ENCODE data around the gene MARCO. TPM values are rescaled to one million over a fixed set of nuclear protein-coding genes. Genes with fewer than 3 reads are reported as not detected.

The MARCO gene
- total and polyA plus RNA-seq, 2 experiments from 2014 or later = not detected

DNA sequence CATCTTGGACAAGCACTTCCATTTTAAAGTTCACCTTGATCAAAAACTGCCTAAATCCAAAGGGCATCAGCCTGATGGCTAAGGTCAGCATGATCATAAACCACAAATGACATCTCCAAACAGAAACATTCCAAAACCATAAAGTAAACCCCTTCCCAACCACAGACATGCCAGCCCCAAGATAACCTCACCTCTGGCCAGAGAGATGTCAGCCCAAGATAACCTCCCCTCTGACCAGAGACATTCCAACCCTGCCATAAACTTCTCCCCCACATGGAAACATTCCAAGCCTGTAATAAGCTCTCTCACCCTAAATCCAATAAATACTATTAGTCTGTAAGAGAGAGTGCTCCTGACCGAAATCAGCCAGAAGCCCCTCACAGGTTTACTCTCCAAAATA is 18.6 kb upstream of the MARCO start:
- no peak overlapping the region for H3K4me2 ChIP-seq
- H2AFZ ChIP-seq = no peak overlapping the region
- peaks cover 2% of the 10 kb centered on the region for H3K27me3 Mint-ChIP-seq (ENCODE audit: insufficient read depth, low read depth, poor library complexity)
- no peak overlapping the region for H3K4me3 ChIP-seq
- H3F3A ChIP-seq (replicated peaks; ENCODE audit: low read depth) = no peaks in the 10 kb centered on the region
- no peak overlapping the region for H3K4me3 Mint-ChIP-seq
- H3K27me3 ChIP-seq (ENCODE audit: insufficient read depth) = no peaks in the 10 kb centered on the region
- H4K20me1 ChIP-seq (replicated peaks; ENCODE audit: insufficient read depth) = no peaks in the 10 kb centered on the region
- H3K4me1 ChIP-seq (ENCODE audit: insufficient read depth) = no peaks in the 10 kb centered on the region
- H3K9me3 Mint-ChIP-seq = 0 out of 3 replicates have a peak, but pooled peaks cover 4% of the 10 kb centered on the region
- DNase-seq (ENCODE audit: low spot score) (no peak), ATAC-seq (no peak)
- no peak for TF ChIP-seq ZNF114 (CRISPR knock-in tag; IDR thresholded peaks at IDR 0.05)
- TF ChIP-seq ETS1 (IDR thresholded peaks at IDR 0.05) = no peak
- TF ChIP-seq ZNF462 (CRISPR knock-in tag; IDR thresholded peaks at IDR 0.05) = no peak
- no peak for TF ChIP-seq REST (IDR thresholded peaks at IDR 0.05; ENCODE audit: unreplicated experiment)
- no peak for TF ChIP-seq JUNB (IDR thresholded peaks at IDR 0.05; ENCODE audit: unreplicated experiment)
- TF ChIP-seq NANOG (IDR thresholded peaks at IDR 0.05; ENCODE audit: borderline replicate concordance) = no peak
- no peak for TF ChIP-seq POLR2AphosphoS5 (IDR thresholded peaks at IDR 0.05; ENCODE audit: low read depth)
- TF ChIP-seq, protein P1, sequence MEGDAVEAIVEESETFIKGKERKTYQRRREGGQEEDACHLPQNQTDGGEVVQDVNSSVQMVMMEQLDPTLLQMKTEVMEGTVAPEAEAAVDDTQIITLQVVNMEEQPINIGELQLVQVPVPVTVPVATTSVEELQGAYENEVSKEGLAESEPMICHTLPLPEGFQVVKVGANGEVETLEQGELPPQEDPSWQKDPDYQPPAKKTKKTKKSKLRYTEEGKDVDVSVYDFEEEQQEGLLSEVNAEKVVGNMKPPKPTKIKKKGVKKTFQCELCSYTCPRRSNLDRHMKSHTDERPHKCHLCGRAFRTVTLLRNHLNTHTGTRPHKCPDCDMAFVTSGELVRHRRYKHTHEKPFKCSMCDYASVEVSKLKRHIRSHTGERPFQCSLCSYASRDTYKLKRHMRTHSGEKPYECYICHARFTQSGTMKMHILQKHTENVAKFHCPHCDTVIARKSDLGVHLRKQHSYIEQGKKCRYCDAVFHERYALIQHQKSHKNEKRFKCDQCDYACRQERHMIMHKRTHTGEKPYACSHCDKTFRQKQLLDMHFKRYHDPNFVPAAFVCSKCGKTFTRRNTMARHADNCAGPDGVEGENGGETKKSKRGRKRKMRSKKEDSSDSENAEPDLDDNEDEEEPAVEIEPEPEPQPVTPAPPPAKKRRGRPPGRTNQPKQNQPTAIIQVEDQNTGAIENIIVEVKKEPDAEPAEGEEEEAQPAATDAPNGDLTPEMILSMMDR (conservative IDR thresholded peaks at IDR 0.05; ENCODE audit: low read depth in 2 of 2) = no peak
- TF ChIP-seq ZNF331 (CRISPR knock-in tag; IDR thresholded peaks at IDR 0.05; ENCODE audit: low read depth) = no peak
- TF ChIP-seq EZH2phosphoT487 (IDR thresholded peaks at IDR 0.05; ENCODE audit: unreplicated experiment) = no peak
- TF ChIP-seq EZH2 (IDR thresholded peaks at IDR 0.05; ENCODE audit: low read depth, unreplicated experiment) = no peak
- TF ChIP-seq CREB1 (CRISPR knock-in tag; IDR thresholded peaks at IDR 0.05; ENCODE audit: low read depth) = no peak
- H3K36me3 Mint-ChIP-seq (ENCODE audit: low read depth) = no peaks in the 10 kb centered on the region
- H3K4me1 Mint-ChIP-seq = peaks cover 6% of the 10 kb centered on the region; the same call in 2 of the 3 replicates
- no peaks in the 10 kb centered on the region for H3K79me2 ChIP-seq (replicated peaks; ENCODE audit: insufficient read depth)
- H3K27ac ChIP-seq (ENCODE audit: low read depth) = no peak overlapping the region
- no peaks in the 10 kb centered on the region for H3K36me3 ChIP-seq (ENCODE audit: insufficient read depth)
- H3K27ac Mint-ChIP-seq = no peak overlapping the region
- H3K9me2 ChIP-seq (ENCODE audit: insufficient read depth) = no peaks in the 10 kb centered on the region
